Neural cell (in vitro differentiated cells): Measurements from ENCODE around the gene HES3. TPM values are rescaled to one million over a fixed set of nuclear protein-coding genes. Genes with fewer than 3 reads are reported as not detected.
A peak's percentile ranks its signal among the peaks of the same experiment; 100 is the strongest.

Experiments
- H2AFZ ChIP-seq: fragments of 200-600, 300-800 bp; sonication (generic), shearing (Covaris generic); 2 replicates; pipeline ENCODE4 v1.6.0; 2014; ENCODE audit warnings: low read depth, mild to moderate bottlenecking, antibody characterized with exemption, low read length, moderate library complexity
- H3F3A ChIP-seq: fragments of 200-600 bp; shearing (Covaris generic); 2 replicates; pipeline ENCODE4 v1.6.1; 2016; ENCODE audit warnings: mild to moderate bottlenecking, moderate library complexity, mixed read lengths, antibody characterized with exemption, low read length; ENCODE audit not compliant: insufficient read depth, poor library complexity, severe bottlenecking
- H3K27ac ChIP-seq: fragments of 200-600, 300-800 bp; sonication (generic), shearing (Covaris generic); 2 replicates; pipeline ENCODE4 v1.5.1; 2014; ENCODE audit warnings: mild to moderate bottlenecking, low read length, moderate library complexity
- H3K27me3 ChIP-seq: fragments of 300-800, 200-600 bp; sonication (generic), shearing (Covaris generic); 2 replicates; pipeline ENCODE4 v1.6.0; 2014; ENCODE audit warnings: mild to moderate bottlenecking, low read depth, low read length, moderate library complexity; ENCODE audit not compliant: insufficient read depth
- H3K36me3 ChIP-seq: fragments of 300-800, 200-600 bp; sonication (generic), shearing (Covaris generic); 2 replicates; pipeline ENCODE4 v1.5.1; 2014; ENCODE audit warnings: mild to moderate bottlenecking, antibody characterized with exemption, low read length, moderate library complexity; ENCODE audit not compliant: insufficient read depth
- H3K4me2 ChIP-seq: fragments of 300-800, 200-600 bp; sonication (generic), shearing (Covaris generic); 2 replicates; pipeline ENCODE4 v1.6.0; 2014; ENCODE audit warnings: mild to moderate bottlenecking, low read length
- H3K4me3 ChIP-seq: fragments of 300-800, 200-600 bp; sonication (generic), shearing (Covaris generic); 2 replicates; pipeline ENCODE4 v1.5.1; 2014; ENCODE audit warnings: mild to moderate bottlenecking, low read length, moderate library complexity
- H3K79me2 ChIP-seq: fragments of 200-600 bp; shearing (Covaris generic); replicated peaks from 2 replicates; pipeline ENCODE4 v1.6.0; 2014; ENCODE audit warnings: mild to moderate bottlenecking, low read length, moderate library complexity; ENCODE audit not compliant: insufficient read depth
- H3K9ac ChIP-seq: fragments of 300-800, 200-600 bp; sonication (generic), shearing (Covaris generic); 2 replicates; pipeline ENCODE4 v1.6.1; 2016; ENCODE audit warnings: mild to moderate bottlenecking, low read length, mixed read lengths
- H3K9me2 ChIP-seq: fragments of 200-600 bp; shearing (Covaris generic); 2 replicates; pipeline ENCODE4 v1.6.1; 2016; ENCODE audit warnings: mild to moderate bottlenecking, low read length, mixed read lengths; ENCODE audit not compliant: insufficient read depth
- H3K9me3 ChIP-seq: fragments of 200-600, 300-800 bp; sonication (generic), shearing (Covaris generic); 2 replicates; pipeline ENCODE4 v1.6.1; 2016; ENCODE audit warnings: mild to moderate bottlenecking, mixed run types, low read length, moderate library complexity, mixed read lengths
- H4K20me1 ChIP-seq: fragments of 200-600 bp; shearing (Covaris generic); 2 replicates; pipeline ENCODE4 v1.6.1; 2016; ENCODE audit warnings: mild to moderate bottlenecking, mixed run types; ENCODE audit not compliant: insufficient read depth
- EP300 ChIP-seq: fragments of 450-650 bp; conservative IDR thresholded peaks from 2 replicates; pipeline ENCODE4 v1.6.1; 2014; ENCODE audit warnings: antibody characterized with exemption, mild to moderate bottlenecking, moderate library complexity; ENCODE audit not compliant: poor library complexity, severe bottlenecking
- EZH2 ChIP-seq: fragments of 200-600, 300-800 bp; shearing (Covaris generic), sonication (generic); IDR thresholded peaks from 2 replicates; pipeline ENCODE4 v1.6.1; 2014; ENCODE audit warnings: antibody characterized with exemption, low read length, borderline replicate concordance, mild to moderate bottlenecking; ENCODE audit not compliant: insufficient read depth, poor library complexity, severe bottlenecking
- MXI1 ChIP-seq: fragments of 450-650 bp; conservative IDR thresholded peaks from 2 replicates; pipeline ENCODE4 v1.6.1; 2014; ENCODE audit warnings: antibody characterized with exemption, mild to moderate bottlenecking; ENCODE audit not compliant: poor library complexity, severe bottlenecking
- POLR2AphosphoS5 ChIP-seq: IDR thresholded peaks from 2 replicates; pipeline ENCODE4 v1.6.1; 2012
- RAD21 ChIP-seq: fragments of 450-650 bp; conservative IDR thresholded peaks from 2 replicates; pipeline ENCODE4 v1.6.1; 2014; ENCODE audit warnings: antibody characterized with exemption, mild to moderate bottlenecking, moderate library complexity
- SMC3 ChIP-seq: fragments of 450-650 bp; conservative IDR thresholded peaks from 2 replicates; pipeline ENCODE4 v1.6.1; 2014; ENCODE audit warnings: antibody characterized with exemption, mild to moderate bottlenecking, moderate library complexity; ENCODE audit not compliant: poor library complexity
- TAF1 ChIP-seq: IDR thresholded peaks from 2 replicates; pipeline ENCODE4 v1.6.1; 2012; ENCODE audit warnings: low read depth
- polyA plus RNA-seq: library from polyadenylated mRNA; depleted of rRNA; stranded (reverse); fragments of >200 nt; gene quantifications from 2 replicates; pipeline ENCODE4 v1.2.3, GENCODE V29; 2014
- TF ChIP-seq, protein P1 (sequence below): IDR thresholded peaks from 2 replicates; pipeline ENCODE4 v1.6.1; 2012; ENCODE audit warnings: borderline replicate concordance
- TF ChIP-seq, protein P2 (sequence below): fragments of 450-650 bp; IDR thresholded peaks from 2 replicates; pipeline ENCODE4 v1.5.1; 2014; ENCODE audit warnings: antibody characterized with exemption, mild to moderate bottlenecking, moderate library complexity; ENCODE audit not compliant: poor library complexity, severe bottlenecking

Gene HES3
- polyA plus RNA-seq, 1 donor from 2014 or later = not detected

DNA sequence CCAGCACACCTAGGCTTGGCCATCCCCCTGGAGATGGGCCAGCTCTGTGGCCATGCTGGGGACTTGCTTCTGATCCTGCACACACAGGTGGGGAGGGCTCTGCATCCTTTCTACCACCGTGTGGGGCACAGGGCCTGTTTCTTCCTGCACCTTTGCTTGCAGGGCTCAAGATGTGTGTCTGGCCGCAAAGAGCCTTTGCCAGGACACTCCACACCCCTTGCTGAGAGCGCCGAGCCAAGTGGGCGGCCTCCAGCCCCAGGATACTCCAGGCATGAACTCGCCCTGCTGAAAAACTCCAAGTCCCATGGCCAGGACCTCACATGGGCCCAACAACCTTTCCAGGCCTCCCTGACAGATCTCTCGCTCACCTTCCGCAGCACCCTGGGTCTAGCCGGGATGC, 28.5 kb downstream of the HES3 start:
- Histone ChIP-seq H3K27ac (peak overlapping the region; percentile 61), H3K4me2 (no peak overlapping the region)

DNA sequence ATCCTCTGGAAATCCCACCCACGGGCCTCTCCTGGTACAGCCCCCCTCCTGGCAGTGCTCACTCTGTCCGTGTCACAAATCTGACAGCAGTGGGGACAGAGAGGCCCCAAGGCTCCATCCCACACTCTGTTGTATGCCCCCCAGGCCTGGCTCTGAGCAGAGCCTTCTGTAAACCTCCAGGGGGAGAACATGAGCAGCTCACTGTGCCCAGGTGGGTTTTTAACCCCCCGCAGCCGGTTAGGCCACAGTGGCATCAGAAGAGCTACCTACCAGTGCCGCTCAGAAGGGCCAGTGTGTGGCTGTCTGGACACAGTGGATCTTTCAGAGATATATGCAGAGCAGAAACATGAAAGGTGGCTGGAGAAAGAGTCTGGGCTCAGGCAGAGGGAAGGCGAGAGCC, 28.9 kb downstream of the HES3 start:
- Histone ChIP-seq H3K9me2 (no peaks in the 10 kb centered on the region), H3K27ac (peak overlapping the region; percentile 61), H3K79me2 (no peaks in the 10 kb centered on the region), H4K20me1 (no peaks in the 10 kb centered on the region), H3F3A (no peaks in the 10 kb centered on the region), H3K9me3 (no peaks in the 10 kb centered on the region), H3K4me2 (no peak overlapping the region), H3K4me3 (peak overlapping the region; percentile 25), H3K36me3 (no peaks in the 10 kb centered on the region), H3K27me3 (no peaks in the 10 kb centered on the region), H3K9ac (peak overlapping the region; percentile 44), H2AFZ (no peak overlapping the region)
- no peak for TF ChIP-seq EZH2
- TF ChIP-seq, protein P1, sequence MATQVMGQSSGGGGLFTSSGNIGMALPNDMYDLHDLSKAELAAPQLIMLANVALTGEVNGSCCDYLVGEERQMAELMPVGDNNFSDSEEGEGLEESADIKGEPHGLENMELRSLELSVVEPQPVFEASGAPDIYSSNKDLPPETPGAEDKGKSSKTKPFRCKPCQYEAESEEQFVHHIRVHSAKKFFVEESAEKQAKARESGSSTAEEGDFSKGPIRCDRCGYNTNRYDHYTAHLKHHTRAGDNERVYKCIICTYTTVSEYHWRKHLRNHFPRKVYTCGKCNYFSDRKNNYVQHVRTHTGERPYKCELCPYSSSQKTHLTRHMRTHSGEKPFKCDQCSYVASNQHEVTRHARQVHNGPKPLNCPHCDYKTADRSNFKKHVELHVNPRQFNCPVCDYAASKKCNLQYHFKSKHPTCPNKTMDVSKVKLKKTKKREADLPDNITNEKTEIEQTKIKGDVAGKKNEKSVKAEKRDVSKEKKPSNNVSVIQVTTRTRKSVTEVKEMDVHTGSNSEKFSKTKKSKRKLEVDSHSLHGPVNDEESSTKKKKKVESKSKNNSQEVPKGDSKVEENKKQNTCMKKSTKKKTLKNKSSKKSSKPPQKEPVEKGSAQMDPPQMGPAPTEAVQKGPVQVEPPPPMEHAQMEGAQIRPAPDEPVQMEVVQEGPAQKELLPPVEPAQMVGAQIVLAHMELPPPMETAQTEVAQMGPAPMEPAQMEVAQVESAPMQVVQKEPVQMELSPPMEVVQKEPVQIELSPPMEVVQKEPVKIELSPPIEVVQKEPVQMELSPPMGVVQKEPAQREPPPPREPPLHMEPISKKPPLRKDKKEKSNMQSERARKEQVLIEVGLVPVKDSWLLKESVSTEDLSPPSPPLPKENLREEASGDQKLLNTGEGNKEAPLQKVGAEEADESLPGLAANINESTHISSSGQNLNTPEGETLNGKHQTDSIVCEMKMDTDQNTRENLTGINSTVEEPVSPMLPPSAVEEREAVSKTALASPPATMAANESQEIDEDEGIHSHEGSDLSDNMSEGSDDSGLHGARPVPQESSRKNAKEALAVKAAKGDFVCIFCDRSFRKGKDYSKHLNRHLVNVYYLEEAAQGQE = no peak
- TF ChIP-seq TAF1 = no peak
- TF ChIP-seq POLR2AphosphoS5 = no peak
- no peak for TF ChIP-seq MXI1
- TF ChIP-seq SMC3 = peak; percentile 24
- TF ChIP-seq, protein P2, sequence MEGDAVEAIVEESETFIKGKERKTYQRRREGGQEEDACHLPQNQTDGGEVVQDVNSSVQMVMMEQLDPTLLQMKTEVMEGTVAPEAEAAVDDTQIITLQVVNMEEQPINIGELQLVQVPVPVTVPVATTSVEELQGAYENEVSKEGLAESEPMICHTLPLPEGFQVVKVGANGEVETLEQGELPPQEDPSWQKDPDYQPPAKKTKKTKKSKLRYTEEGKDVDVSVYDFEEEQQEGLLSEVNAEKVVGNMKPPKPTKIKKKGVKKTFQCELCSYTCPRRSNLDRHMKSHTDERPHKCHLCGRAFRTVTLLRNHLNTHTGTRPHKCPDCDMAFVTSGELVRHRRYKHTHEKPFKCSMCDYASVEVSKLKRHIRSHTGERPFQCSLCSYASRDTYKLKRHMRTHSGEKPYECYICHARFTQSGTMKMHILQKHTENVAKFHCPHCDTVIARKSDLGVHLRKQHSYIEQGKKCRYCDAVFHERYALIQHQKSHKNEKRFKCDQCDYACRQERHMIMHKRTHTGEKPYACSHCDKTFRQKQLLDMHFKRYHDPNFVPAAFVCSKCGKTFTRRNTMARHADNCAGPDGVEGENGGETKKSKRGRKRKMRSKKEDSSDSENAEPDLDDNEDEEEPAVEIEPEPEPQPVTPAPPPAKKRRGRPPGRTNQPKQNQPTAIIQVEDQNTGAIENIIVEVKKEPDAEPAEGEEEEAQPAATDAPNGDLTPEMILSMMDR = peak; percentile 48
- no peak for TF ChIP-seq EP300

More for the DNA sequence above, 28.5 kb downstream of the HES3 start:
- Histone ChIP-seq H3K27me3 (no peaks in the 10 kb centered on the region), H4K20me1 (no peaks in the 10 kb centered on the region), H3K36me3 (no peaks in the 10 kb centered on the region), H3K79me2 (no peaks in the 10 kb centered on the region), H3K4me3 (no peak overlapping the region), H3K9me3 (no peaks in the 10 kb centered on the region), H3K9ac (peak overlapping the region; percentile 44), H3F3A (no peaks in the 10 kb centered on the region), H3K9me2 (no peaks in the 10 kb centered on the region), H2AFZ (no peak overlapping the region)
- no peak for TF ChIP-seq SMC3
- TF ChIP-seq EP300 = no peak
- TF ChIP-seq EZH2 = no peak
- no peak for TF ChIP-seq MXI1
- no peak for TF ChIP-seq RAD21
- TF ChIP-seq, protein P1 = no peak
- TF ChIP-seq TAF1 = no peak
- no peak for TF ChIP-seq POLR2AphosphoS5
- TF ChIP-seq, protein P2 = no peak
